ENCODE results near the gene CAMTA1. TPM values are rescaled to one million over a fixed set of nuclear protein-coding genes. Genes with fewer than 3 reads are reported as not detected.

The CAMTA1 gene
- polyA plus RNA-seq, 1 donor from 2014 or later: 162 TPM

- TF ChIP-seq MXI1 (conservative IDR thresholded peaks at IDR 0.05; ENCODE audit: poor library complexity, severe bottlenecking): no peak
- TF ChIP-seq CTCF (IDR thresholded peaks at IDR 0.05; ENCODE audit: poor library complexity, severe bottlenecking): no peak
- no peak for TF ChIP-seq REST (IDR thresholded peaks at IDR 0.05; ENCODE audit: borderline replicate concordance)
- no peak for TF ChIP-seq EP300 (conservative IDR thresholded peaks at IDR 0.05; ENCODE audit: poor library complexity, severe bottlenecking)
- no peak for TF ChIP-seq TAF1 (IDR thresholded peaks at IDR 0.05; ENCODE audit: low read depth)
- TF ChIP-seq SMC3 (conservative IDR thresholded peaks at IDR 0.05; ENCODE audit: poor library complexity): no peak
- no peak for TF ChIP-seq RAD21 (conservative IDR thresholded peaks at IDR 0.05)
- no peak for TF ChIP-seq EZH2 (IDR thresholded peaks at IDR 0.05; ENCODE audit: borderline replicate concordance, insufficient read depth, low read length, poor library complexity, severe bottlenecking)
- TF ChIP-seq POLR2AphosphoS5 (IDR thresholded peaks at IDR 0.05): no peak
- H4K20me1 ChIP-seq (ENCODE audit: insufficient read depth): no peaks in the 10 kb centered on the region
- no peaks in the 10 kb centered on the region for H3F3A ChIP-seq (ENCODE audit: insufficient read depth, low read length, poor library complexity, severe bottlenecking)
- H3K4me2 ChIP-seq (ENCODE audit: low read length): no peak overlapping the region
- H3K36me3 ChIP-seq (ENCODE audit: insufficient read depth, low read length): no peaks in the 10 kb centered on the region
- no peaks in the 10 kb centered on the region for H3K9me3 ChIP-seq (ENCODE audit: low read length)
- H3K79me2 ChIP-seq (replicated peaks; ENCODE audit: insufficient read depth, low read length): no peaks in the 10 kb centered on the region
- no peak overlapping the region for H3K4me3 ChIP-seq (ENCODE audit: low read length)
- no peaks in the 10 kb centered on the region for H3K9me2 ChIP-seq (ENCODE audit: insufficient read depth, low read length)
- H3K27ac ChIP-seq (ENCODE audit: low read length): no peak overlapping the region
- no peak overlapping the region for H2AFZ ChIP-seq (ENCODE audit: low read depth, low read length)
- H3K27me3 ChIP-seq (ENCODE audit: insufficient read depth, low read depth, low read length): no peaks in the 10 kb centered on the region
- no peak overlapping the region for H3K9ac ChIP-seq (ENCODE audit: low read length)
Measured at GRCh38 chr1:6966326-6966725, 181.1 kb downstream of the CAMTA1 start.

DNA sequence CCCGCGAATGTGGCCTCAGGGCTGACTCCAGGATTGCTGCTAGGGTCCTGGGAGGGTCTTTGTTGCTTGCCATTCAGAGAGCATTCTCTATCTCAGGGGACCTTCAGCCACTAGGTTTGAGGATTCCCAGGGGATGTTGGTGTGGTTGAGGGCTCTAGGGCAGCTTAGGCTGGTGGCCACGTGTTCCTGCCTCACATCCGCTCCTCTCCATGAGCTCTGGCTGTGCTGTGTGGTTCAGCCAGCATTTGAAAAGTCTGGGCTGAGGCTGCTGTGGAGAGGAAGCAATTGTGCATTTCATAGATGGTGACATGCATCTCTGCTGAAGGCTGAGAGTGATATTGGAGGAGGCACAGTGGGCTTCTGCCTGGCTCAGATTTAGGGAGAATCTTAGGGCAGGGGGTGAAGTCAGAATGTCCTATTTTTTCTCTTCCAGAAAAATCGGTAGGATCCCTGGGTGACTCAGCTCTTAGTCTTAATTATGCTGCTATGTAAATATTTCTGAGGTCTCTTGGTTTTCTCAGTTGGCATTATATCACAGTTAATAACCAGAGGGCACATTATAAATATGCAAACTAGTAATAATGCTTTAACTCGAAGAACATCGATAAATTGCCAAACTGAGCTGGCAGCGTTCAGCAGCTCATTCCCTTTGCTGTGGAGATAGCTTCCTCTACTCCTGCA is 182.3 kb downstream of the CAMTA1 start:
- Histone ChIP-seq H3K27me3 (ENCODE audit: insufficient read depth, low read depth, low read length) (no peaks in the 10 kb centered on the region), H3K9ac (ENCODE audit: low read length) (no peak overlapping the region), H3K4me2 (ENCODE audit: low read length) (no peak overlapping the region), H3K27ac (ENCODE audit: low read length) (no peak overlapping the region), H3K9me2 (ENCODE audit: insufficient read depth, low read length) (no peaks in the 10 kb centered on the region), H4K20me1 (ENCODE audit: insufficient read depth) (no peaks in the 10 kb centered on the region), H3K36me3 (ENCODE audit: insufficient read depth, low read length) (no peaks in the 10 kb centered on the region), H2AFZ (ENCODE audit: low read depth, low read length) (no peak overlapping the region), H3F3A (ENCODE audit: insufficient read depth, low read length, poor library complexity, severe bottlenecking) (no peaks in the 10 kb centered on the region), H3K79me2 (replicated peaks; ENCODE audit: insufficient read depth, low read length) (no peaks in the 10 kb centered on the region), H3K9me3 (ENCODE audit: low read length) (no peaks in the 10 kb centered on the region), H3K4me3 (ENCODE audit: low read length) (no peak overlapping the region)
- TF ChIP-seq CTCF (IDR thresholded peaks at IDR 0.05; ENCODE audit: poor library complexity, severe bottlenecking): no peak
- no peak for TF ChIP-seq REST (IDR thresholded peaks at IDR 0.05; ENCODE audit: borderline replicate concordance)
- TF ChIP-seq MXI1 (conservative IDR thresholded peaks at IDR 0.05; ENCODE audit: poor library complexity, severe bottlenecking): no peak
- no peak for TF ChIP-seq EP300 (conservative IDR thresholded peaks at IDR 0.05; ENCODE audit: poor library complexity, severe bottlenecking)

Measured in neural cell (in vitro differentiated cells).